LoVo (cell line): ENCODE data around the gene MMP23B.
"Not testable (repeated sequence)": the region's sequence is repeated elsewhere in the genome, so short reads cannot be mapped to it uniquely, and the experiment has no call there.

Source experiments
- DNase-seq: peaks from one replicate; pipeline ENCODE4 v3.0.0-alpha.2; 2016; ENCODE audit warnings: low spot score

The MMP23B gene

GRCh38 chr1:1666526-1666925 lies 34.6 kb downstream of the MMP23B start:
- no peak for DNase-seq

GRCh38 chr1:1669468-1670440 lies 37.8 kb downstream of the MMP23B start:
- no peak for DNase-seq

- no peak for DNase-seq
Observed at GRCh38 chr1:1670866-1671265, 38.9 kb downstream of the MMP23B start.

DNA sequence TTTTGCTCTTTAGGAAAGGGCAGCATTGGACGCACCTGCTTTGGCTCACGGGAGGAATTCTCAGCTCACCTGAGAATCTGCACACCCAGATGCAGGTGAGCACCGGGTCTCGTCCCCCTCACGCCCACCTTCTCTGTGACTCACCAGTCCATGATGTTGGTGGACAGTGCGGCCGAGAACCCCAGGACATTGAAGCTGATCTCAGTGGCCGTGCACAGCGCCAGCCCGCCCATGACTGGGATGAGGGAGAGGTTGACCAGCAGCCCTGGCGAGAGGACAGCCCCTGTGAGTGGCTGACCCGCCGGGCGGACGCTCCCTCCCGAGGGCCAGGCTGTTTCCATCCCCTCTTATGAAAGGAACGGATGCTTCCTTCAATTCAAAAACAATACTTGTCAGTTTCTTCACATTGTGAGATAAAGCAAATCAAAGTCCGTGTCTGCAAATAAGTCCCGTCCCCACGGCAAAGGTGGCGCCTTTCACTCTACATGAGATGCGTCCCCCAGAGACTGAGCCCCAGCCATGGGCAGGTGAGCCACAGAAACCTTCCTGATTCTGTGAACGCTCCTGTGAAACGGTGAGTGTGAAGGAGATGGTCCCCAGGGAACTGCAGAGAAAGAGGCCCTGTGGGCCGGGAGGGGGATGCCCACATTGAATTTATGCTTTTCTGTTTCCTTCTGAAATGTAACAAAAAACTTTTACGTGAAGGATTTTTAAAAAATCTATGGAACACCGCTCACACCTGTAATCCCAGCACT lies 39.6 kb downstream of the MMP23B start:
- DNase-seq = no peak

DNA sequence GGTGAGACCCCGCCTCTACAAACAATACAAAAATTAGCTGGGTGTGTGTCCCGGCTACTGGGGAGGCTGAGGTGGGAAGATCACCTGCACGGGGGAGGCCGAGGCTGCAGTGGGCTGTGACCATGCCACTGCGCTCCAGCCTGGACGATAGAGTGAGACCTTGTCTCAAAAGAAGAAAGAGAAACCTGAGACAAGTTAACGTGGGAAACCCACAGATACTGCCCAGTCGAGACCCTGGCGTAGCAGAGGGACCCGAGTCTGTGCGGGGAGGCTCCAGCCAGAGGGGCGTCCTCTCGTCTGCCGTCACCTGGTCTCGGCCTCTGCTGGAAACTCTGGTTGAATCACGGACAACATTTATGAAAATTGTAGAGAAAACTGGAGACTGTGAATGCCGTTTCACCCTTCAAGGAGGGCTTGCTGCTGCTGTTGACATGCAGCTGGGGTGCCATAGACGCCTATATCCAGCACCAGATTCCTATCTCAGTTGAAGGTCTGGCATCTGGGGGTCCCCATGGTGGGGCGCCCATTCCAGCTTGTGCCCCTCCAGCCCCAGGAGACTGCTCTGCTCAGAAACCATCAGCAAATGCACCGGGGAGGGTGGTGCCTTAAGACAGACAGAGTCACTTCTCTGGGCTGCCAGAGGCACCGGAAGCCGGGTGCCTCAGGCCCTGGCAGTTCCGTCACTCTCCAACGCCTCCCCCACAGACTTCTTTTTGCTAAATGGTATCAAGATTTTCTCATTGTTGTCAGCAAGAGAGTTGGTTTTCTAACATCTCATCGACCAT lies 40.4 kb downstream of the MMP23B start:
- DNase-seq = no peak

- not testable (repeated sequence) for DNase-seq
Observed at GRCh38 chr1:1674806-1675205, 42.8 kb downstream of the MMP23B start.

DNA sequence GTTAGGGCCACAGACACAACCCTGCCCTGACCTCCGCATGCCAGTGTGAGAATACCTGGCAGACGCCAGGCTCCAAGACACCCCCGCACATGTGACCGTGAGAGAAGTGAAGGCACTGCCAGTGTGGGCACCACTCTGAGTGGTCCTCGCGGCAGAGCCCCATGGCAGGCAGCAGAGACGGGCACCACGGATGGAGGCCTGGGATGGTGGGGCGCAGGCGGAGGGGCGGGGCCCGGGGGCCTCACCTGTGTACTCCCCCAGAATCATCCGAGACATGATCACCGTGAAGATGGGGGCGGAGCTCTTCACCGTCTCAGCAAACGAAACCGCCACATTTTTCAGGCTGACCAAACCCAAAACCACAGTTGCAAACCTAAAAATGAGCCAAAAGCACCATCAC lies 43.2 kb downstream of the MMP23B start:
- not testable (repeated sequence) for DNase-seq

DNA sequence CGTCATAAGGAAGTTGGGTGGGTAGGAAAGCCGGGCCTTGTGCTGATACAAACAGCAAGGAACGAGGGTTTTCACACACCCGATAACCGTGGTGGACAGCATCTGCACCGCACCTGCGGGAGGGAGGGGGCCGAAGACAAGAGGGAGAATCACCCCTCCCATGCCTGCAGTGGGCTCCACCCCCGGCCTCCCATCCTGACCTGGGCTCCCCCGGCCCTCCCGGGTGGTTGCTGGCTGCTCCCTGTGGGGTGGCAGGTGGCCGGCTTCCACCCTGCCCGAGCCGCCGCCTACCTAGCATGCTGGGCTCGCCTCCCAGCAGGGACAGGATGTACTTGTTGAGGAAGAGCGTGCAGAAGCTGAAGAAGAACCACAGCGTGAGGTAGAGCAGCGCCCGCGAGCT lies 44.1 kb downstream of the MMP23B start:
- DNase-seq = not testable (repeated sequence)

DNA sequence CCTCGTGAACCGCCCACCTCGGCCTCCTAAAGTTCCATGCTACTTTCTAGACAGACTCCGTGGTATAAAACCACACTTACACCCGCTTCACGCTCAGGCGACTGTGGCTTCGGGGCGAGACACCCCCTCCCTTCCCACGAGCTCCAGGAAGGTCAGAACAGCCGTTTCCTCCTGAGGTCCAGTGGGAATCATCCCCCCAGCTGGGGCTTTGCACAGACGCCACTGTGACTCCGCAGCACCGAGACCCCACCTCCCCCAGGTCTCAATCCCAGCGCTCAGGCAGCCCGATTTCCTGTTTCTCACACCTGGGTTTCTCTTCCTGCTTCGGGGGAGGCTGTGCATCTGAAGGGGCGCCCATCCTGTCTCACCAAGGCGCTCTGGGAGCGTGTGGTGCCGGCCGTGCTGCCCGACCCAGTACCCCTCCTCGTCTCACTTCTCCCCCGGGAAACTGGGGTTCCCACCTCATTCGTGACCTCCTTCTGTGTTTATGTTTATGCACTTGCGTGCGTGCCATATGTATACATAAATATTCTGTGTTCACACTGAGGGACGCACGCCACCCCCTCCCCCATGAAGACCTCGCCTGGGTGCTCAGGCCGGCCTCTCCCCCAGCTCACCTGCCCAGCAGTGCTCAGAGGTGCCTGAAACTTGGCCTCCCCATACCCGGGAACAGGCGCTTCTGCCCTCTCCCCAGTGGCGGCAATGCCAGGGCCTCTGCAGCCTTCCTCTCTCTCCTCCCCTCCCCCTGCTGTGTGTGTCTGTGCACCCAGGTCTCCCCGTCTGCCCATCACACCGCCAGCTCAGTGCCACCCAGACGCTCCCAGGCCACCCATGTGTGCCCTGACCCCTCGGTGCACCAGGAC lies 46.0 kb downstream of the MMP23B start:
- no peak for DNase-seq

GRCh38 chr1:1678581-1679380 lies 46.8 kb downstream of the MMP23B start:
- DNase-seq = no peak

GRCh38 chr1:1680031-1680911 lies 48.3 kb downstream of the MMP23B start:
- DNase-seq = no peak

DNA sequence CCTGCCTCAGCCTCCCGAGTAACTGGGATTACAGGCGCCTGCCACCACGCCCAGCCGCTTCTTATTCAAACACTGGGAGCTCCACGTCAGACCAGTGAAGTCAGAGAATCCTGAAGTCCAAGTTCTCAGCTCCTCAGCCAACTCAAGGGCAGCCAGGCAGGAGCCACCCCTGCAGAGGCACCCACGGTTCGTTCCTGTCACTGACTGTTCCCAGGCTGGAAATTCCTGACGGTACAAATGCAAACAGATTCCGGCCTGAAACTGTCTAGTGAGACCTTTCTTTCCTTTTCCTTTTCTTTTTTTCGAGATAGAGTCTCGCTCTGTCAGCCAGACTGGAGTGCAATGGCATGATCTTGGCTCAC lies 48.9 kb downstream of the MMP23B start:
- no peak for DNase-seq

- DNase-seq = no peak
Observed at GRCh38 chr1:1683104-1683905, 51.3 kb downstream of the MMP23B start.
